GM21526 (cell line): ENCODE data around the gene ACOT7.

Experiments
- ATAC-seq: cut with Tn5 transposase; IDR thresholded peaks from one replicate; pipeline ENCODE4 v1.9.1; 2021; ENCODE audit warnings: moderate library complexity; ENCODE audit not compliant: unreplicated experiment, low FRiP score

Gene ACOT7

GRCh38 chr1:6257541-6258069 lies 136.0 kb downstream of the ACOT7 start:
- no peak for ATAC-seq

GRCh38 chr1:6256645-6257044 lies 136.9 kb downstream of the ACOT7 start:
- no peak for ATAC-seq

GRCh38 chr1:6254691-6255090 lies 138.9 kb downstream of the ACOT7 start:
- no peak for ATAC-seq

- no peak for ATAC-seq
Measured at GRCh38 chr1:6253380-6253779, 140.2 kb downstream of the ACOT7 start.

GRCh38 chr1:6252374-6252710 lies 141.2 kb downstream of the ACOT7 start:
- no peak for ATAC-seq

GRCh38 chr1:6251681-6252373 lies 141.7 kb downstream of the ACOT7 start:
- ATAC-seq = no peak

- ATAC-seq = no peak
Measured at GRCh38 chr1:6251233-6251632, 142.3 kb downstream of the ACOT7 start.

GRCh38 chr1:6249739-6250689 lies 143.6 kb downstream of the ACOT7 start:
- ATAC-seq = no peak

GRCh38 chr1:6248932-6249738 lies 144.4 kb downstream of the ACOT7 start:
- ATAC-seq = no peak

- no peak for ATAC-seq
Measured at GRCh38 chr1:6248161-6248776, 145.3 kb downstream of the ACOT7 start.

- ATAC-seq = no peak
Measured at GRCh38 chr1:6247651-6248050, 145.9 kb downstream of the ACOT7 start.

GRCh38 chr1:6246497-6247467 lies 146.8 kb downstream of the ACOT7 start:
- no peak for ATAC-seq

- ATAC-seq = no peak
Measured at GRCh38 chr1:6245869-6246496, 147.6 kb downstream of the ACOT7 start.

GRCh38 chr1:6245086-6245868 lies 148.3 kb downstream of the ACOT7 start:
- ATAC-seq = no peak

GRCh38 chr1:6244401-6245049 lies 149.0 kb downstream of the ACOT7 start:
- ATAC-seq = no peak

GRCh38 chr1:6243993-6244392 lies 149.6 kb downstream of the ACOT7 start, which contains the start of gene HES3:
Gene HES3, plus strand, starts transcription at chr1:6244179. Its CDS starts 187 bp downstream, at chr1:6244366.
- ATAC-seq = no peak

- ATAC-seq = no peak
Measured at GRCh38 chr1:6243053-6243834, 150.3 kb downstream of the ACOT7 start.
